ENCODE results near the gene PRPS1L1.

Gene PRPS1L1

GRCh38 chr7:18013936-18014335 is 13.7 kb downstream of the PRPS1L1 start:
- DNase-seq (ENCODE audit: low read depth in 2 of 2) = peak; percentile 4 to 12

- no peak for DNase-seq (ENCODE audit: low read depth in 2 of 2)
Measured at GRCh38 chr7:18004372-18004771, 23.3 kb downstream of the PRPS1L1 start.

GRCh38 chr7:18003286-18003994 is 24.2 kb downstream of the PRPS1L1 start:
- no peak for DNase-seq (ENCODE audit: low read depth in 2 of 2)

DNA sequence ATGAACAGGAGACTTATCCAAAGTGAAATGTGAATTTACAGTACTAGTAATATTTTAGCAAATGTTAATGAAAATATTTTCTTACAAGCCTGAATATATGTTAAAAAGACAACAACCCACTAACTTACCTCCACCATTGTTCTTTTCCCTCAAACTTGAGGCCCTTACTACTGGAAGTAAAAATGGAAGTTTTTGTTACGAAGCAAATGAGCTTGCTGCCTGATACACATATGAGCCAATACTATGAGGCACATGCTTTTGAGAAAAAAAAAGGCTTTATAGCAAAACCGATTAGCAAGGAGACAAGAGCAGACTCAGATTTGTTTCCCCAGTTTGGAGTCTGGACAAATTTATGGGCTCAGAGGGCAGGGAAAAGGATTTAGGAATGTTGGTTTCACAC is 29.0 kb downstream of the PRPS1L1 start:
- no peak for DNase-seq (ENCODE audit: low read depth in 2 of 2)

GRCh38 chr7:17996442-17997223 is 31.0 kb downstream of the PRPS1L1 start:
- DNase-seq (ENCODE audit: low read depth in 2 of 2) = no peak

- no peak for DNase-seq (ENCODE audit: low read depth in 2 of 2)
Measured at GRCh38 chr7:17996040-17996439, 31.6 kb downstream of the PRPS1L1 start.

DNA sequence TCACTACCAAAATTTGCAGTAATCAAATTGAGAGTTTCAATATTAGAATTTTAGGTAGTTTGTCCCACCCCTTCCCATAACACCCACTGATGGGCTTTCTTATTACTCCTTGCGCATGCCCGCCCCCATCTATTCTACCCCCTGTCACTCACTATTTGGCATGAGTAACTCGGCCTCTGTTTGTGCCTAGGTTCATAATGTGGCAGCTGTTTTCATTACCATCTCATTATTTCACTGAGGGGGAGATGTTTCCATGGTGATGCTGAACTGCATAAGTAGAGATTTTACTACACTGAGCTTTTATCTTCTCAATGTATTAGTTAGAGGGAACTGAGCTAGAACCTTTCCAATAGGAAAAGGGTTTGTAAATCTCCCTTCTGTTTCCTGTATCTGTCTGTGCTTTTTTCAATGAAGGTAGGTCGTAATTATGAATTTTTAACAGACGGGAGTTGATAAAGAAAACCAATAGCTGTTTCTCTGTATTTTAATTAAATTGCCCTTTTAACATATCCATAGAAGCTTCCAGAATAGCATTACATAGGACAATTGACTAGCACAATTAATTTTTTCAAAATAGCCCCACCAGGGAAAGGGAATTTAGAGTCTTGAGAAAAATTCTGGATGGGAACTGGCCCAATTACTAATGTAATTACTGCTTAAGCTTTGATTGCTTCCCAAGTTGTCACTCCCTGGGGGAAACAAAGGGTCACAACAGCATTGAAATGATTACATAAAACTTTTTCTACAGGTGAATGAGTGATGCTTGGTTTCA is 33.4 kb downstream of the PRPS1L1 start:
- no peak for DNase-seq (ENCODE audit: low read depth in 2 of 2)

DNA sequence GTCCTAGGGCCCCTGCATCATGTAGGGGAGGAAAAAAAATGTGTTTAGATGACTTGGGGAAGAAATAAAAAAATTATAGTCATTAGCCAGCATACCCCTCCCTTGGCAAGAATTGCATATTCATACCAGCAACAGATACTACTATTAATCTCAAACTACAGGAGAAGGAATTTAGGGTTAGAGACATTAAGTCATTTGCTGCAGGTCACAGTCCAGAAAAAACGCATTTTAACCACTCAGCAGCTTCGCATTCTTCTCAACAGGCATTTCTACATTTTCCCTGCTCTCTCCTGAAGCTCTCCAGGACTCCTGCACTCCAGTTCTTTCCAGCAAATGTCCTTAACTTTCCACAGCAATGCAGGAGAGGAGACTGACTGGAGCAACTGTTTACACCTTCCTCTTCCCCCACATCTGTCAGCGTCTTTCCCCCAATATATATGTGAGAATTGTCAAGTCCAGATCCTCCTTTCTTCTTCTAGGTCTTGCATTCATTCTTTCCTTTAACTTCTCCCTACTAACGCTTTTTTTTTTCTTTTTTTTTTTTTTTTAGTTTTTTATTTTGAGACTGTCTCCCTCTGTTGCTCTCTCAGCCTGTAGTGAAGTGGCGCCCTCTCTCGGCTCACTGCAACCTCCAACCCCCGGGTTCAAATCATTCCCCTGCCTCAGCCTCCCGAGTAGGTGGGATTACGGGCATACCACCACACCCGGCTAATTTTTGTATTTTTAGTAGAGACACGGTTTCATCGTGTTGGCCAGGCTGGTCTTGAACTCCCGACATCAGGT is 35.6 kb downstream of the PRPS1L1 start:
- no peak for DNase-seq (ENCODE audit: low read depth in 2 of 2)

- DNase-seq (ENCODE audit: low read depth in 2 of 2) = no peak
Measured at GRCh38 chr7:17990761-17991160, 36.9 kb downstream of the PRPS1L1 start.

GRCh38 chr7:17989546-17989945 is 38.1 kb downstream of the PRPS1L1 start:
- DNase-seq (ENCODE audit: low read depth in 2 of 2) = no peak

DNA sequence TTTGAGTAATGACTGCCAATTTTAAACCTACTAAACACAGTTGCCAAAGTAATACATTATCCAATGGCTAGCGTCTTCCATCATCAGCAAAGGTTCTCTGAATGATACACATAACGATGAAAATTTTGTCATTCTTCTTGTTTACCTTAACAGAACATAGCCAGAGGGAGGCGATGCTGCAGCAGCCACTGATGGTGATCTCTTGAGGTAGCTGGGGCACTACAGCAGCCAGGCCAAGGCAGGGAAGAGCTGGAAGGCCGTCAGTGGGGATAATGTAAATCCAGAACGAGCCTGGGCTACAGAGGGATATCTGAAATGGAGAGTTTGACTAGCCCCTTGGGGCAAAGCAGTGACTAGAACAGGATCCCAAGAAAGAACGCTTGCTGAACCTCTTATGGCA is 38.8 kb downstream of the PRPS1L1 start:
- DNase-seq (ENCODE audit: low read depth in 2 of 2) = no peak

- no peak for DNase-seq (ENCODE audit: low read depth in 2 of 2)
Measured at GRCh38 chr7:17988141-17988540, 39.5 kb downstream of the PRPS1L1 start.

DNA sequence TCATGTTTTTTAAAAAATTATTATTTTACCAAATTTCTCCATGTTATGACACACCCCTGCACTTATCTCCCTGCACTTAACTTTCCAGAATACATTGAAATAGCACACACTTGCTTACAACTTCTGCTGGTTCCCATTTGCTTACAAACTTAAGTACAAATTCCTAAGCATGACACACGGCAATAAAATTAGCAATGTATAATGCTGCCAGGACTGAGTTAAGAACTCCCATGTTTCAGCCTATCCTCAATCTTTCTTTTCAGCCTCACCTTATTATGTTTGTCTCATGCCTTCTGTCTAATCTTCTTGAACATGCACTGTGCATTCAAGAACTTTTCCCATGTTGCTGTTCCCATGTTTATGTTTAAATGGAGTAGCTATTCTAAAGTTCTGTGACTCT is 40.8 kb downstream of the PRPS1L1 start:
- DNase-seq (ENCODE audit: low read depth in 2 of 2) = peak; percentile 50 to 58

GRCh38 chr7:17985473-17986239 is 42.0 kb downstream of the PRPS1L1 start:
- no peak for DNase-seq (ENCODE audit: low read depth in 2 of 2)

DNA sequence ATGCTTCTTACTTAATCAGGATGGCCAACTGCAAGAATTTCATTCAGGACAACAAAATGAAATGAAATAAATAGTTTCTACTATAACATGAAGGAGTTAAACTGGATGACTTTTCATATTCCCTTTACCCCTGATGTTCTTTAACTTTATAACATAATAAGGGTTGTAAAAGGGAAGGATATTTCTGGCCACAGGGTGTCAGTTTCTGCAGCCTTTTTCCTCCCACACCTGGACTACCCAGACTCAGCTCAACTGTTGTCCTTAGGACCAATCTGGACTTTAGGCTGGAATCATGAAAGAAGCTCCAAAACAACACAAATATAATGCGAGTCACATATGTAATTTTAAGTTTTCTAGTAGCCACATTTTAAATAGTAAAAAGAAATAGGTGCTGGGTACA is 43.4 kb downstream of the PRPS1L1 start:
- DNase-seq (ENCODE audit: low read depth in 2 of 2) = no peak

GRCh38 chr7:17983221-17984062 is 44.2 kb downstream of the PRPS1L1 start:
- DNase-seq (ENCODE audit: low read depth in 2 of 2) = no peak

DNA sequence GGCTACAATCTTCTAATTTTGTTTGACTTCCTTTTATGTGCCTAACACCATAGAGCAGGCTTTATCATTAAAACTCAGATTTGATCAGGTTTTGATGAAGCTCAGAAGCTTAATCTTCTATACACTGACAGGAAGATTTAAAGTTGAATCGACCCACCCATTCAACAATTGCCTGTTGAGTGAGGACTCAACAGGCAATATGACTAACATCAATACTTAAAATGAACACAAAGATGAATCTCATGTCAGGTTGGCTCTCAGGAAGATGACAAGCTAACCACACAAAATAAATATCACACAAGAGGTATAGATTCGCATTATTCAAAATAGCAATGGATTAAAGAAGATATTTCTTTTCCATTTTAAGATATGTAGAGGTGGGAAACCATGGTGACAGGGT is 50.7 kb downstream of the PRPS1L1 start:
- no peak for DNase-seq (ENCODE audit: low read depth in 2 of 2)
